IMR-90 (cell line): ENCODE data around the gene HIVEP3. TPM values are rescaled to one million over a fixed set of nuclear protein-coding genes. Genes with fewer than 3 reads are reported as not detected.

Source experiments
- ATAC-seq: fragments of 200-7000 bp; cut with Tn5 transposase; 2 replicates; pipeline ENCODE4 v1.9.1; 2020; ENCODE audit warnings: low read depth, mild to moderate bottlenecking, moderate library complexity
- BruUV-seq: library from RNA; stranded (reverse); fragments of 400-500 nt; replicated peaks from 2 replicates; lab custom pipeline; 2021; lab: Mats Ljungman, UMichigan
- CTCF ChIA-PET: fragments of 300-600 bp; formaldehyde crosslinking; extraction: SDS; loops from one replicate; lab custom pipeline; 2021; ENCODE audit warnings: antibody characterized with exemption; lab: Yijun Ruan, JAX
- POLR2A ChIA-PET: fragments of 300-600 bp; sonication (Branson Sonifier 250); formaldehyde crosslinking; loops from one replicate; lab custom pipeline; 2022; ENCODE audit warnings: antibody characterized with exemption; ENCODE audit not compliant: unreplicated experiment; lab: Charles Lee
- DNase-seq: peaks from one replicate; pipeline ENCODE4 v3.0.0; 2013
- H2AFZ ChIP-seq: replicated peaks from 2 replicates; pipeline ENCODE3; 2013; ENCODE audit warnings: low read length, mild to moderate bottlenecking; ENCODE audit not compliant: poor library complexity
- H2AK5ac ChIP-seq: 2 replicates; pipeline ENCODE4 v1.6.1; 2013; ENCODE audit warnings: low read depth, low read length, inconsistent platforms
- H2AK9ac ChIP-seq: replicated peaks from 2 replicates; pipeline ENCODE3; 2013; ENCODE audit warnings: mild to moderate bottlenecking, low read depth, low read length, moderate library complexity; ENCODE audit not compliant: poor library complexity
- H2BK120ac ChIP-seq: 2 replicates; pipeline ENCODE4 v1.6.1; 2013; ENCODE audit warnings: low read depth, low read length, inconsistent platforms
- H2BK15ac ChIP-seq: 3 replicates; pipeline ENCODE4 v1.6.1; 2013; ENCODE audit warnings: low read depth, low read length, inconsistent platforms
- H2BK20ac ChIP-seq: 2 replicates; pipeline ENCODE4 v1.6.1; 2013; ENCODE audit warnings: low read depth, mild to moderate bottlenecking, inconsistent platforms, low read length, moderate library complexity
- H2BK5ac ChIP-seq: 2 replicates; pipeline ENCODE4 v1.6.1; 2013; ENCODE audit warnings: mild to moderate bottlenecking, low read depth, low read length, inconsistent platforms; ENCODE audit not compliant: poor library complexity, severe bottlenecking
- H3K14ac ChIP-seq: replicated peaks from 2 replicates; pipeline ENCODE4 v1.6.1; 2013; ENCODE audit warnings: low read depth, low read length, inconsistent platforms
- H3K18ac ChIP-seq: 2 replicates; pipeline ENCODE4 v1.6.1; 2013; ENCODE audit warnings: low read depth, low read length, control low read depth
- H3K23ac ChIP-seq: 2 replicates; pipeline ENCODE4 v1.6.1; 2013; ENCODE audit warnings: low read depth, low read length, inconsistent platforms
- H3K27ac ChIP-seq: 2 replicates; pipeline ENCODE4 v1.5.1; 2013; ENCODE audit warnings: mild to moderate bottlenecking, control low read depth, low read length; ENCODE audit not compliant: insufficient read depth
- H3K27me3 ChIP-seq: 2 replicates; pipeline ENCODE4 v1.6.1; 2013; ENCODE audit warnings: low read length; ENCODE audit not compliant: control insufficient read depth, insufficient read depth
- H3K36me3 ChIP-seq: 2 replicates; pipeline ENCODE4 v1.6.1; 2013; ENCODE audit warnings: low read length, mixed read lengths; ENCODE audit not compliant: control insufficient read depth, insufficient read depth
- H3K4ac ChIP-seq: 2 replicates; pipeline ENCODE4 v1.6.1; 2013; ENCODE audit warnings: low read depth, low read length, inconsistent platforms
- H3K4me1 ChIP-seq: 2 replicates; pipeline ENCODE4 v1.6.1; 2013; ENCODE audit warnings: low read length, mixed read lengths; ENCODE audit not compliant: control insufficient read depth, insufficient read depth
- H3K4me2 ChIP-seq: 2 replicates; pipeline ENCODE4 v1.6.1; 2013; ENCODE audit warnings: low read depth, mild to moderate bottlenecking, control low read depth, low read length, moderate library complexity
- H3K4me3 ChIP-seq: 2 replicates; pipeline ENCODE4 v1.5.1; 2013; ENCODE audit warnings: low read depth, mild to moderate bottlenecking, control low read depth, low read length, moderate library complexity; ENCODE audit not compliant: insufficient read depth
- H3K56ac ChIP-seq: 2 replicates; pipeline ENCODE4 v1.6.1; 2013; ENCODE audit warnings: low read length, inconsistent platforms; ENCODE audit not compliant: insufficient read depth; ENCODE audit errors: extremely low read depth
- H3K79me1 ChIP-seq, 2 experiments: 2 replicates each; pipeline ENCODE4 v1.6.1; 2013; ENCODE audit warnings: low read length in 2 of 2, inconsistent platforms in 1 of 2, low read depth in 1 of 2
- H3K9ac ChIP-seq: 2 replicates; pipeline ENCODE4 v1.6.1; 2013; ENCODE audit warnings: low read depth, low read length, control low read depth
- H3K9me1 ChIP-seq: 2 replicates; pipeline ENCODE4 v1.6.1; 2013; ENCODE audit warnings: low read length, inconsistent platforms; ENCODE audit not compliant: insufficient read depth
- H3K9me3 ChIP-seq: 2 replicates; pipeline ENCODE4 v1.6.1; 2013; ENCODE audit warnings: low read length; ENCODE audit not compliant: control insufficient read depth, insufficient read depth
- H4K20me1 ChIP-seq: 2 replicates; pipeline ENCODE4 v1.6.1; 2013; ENCODE audit warnings: low read length, inconsistent platforms; ENCODE audit not compliant: insufficient read depth
- H4K5ac ChIP-seq: 2 replicates; pipeline ENCODE4 v1.6.1; 2013; ENCODE audit warnings: mild to moderate bottlenecking, low read depth, low read length, control low read depth
- H4K8ac ChIP-seq, 2 experiments: 2 replicates each; pipeline ENCODE4 v1.6.1; 2013; ENCODE audit warnings: low read depth in 2 of 2, low read length in 2 of 2, control low read depth in 1 of 2, inconsistent platforms in 1 of 2
- H4K91ac ChIP-seq: 2 replicates; pipeline ENCODE4 v1.6.1; 2013; ENCODE audit warnings: low read depth, low read length, inconsistent platforms; ENCODE audit not compliant: insufficient read depth
- BHLHE40 ChIP-seq: fragments of 150-350 bp; IDR thresholded peaks from 2 replicates; pipeline ENCODE4 v1.6.1; 2016; ENCODE audit warnings: mild to moderate bottlenecking, low read depth, low read length
- CEBPB ChIP-seq: IDR thresholded peaks from 2 replicates; pipeline ENCODE4 v1.6.1; 2012; ENCODE audit warnings: low read depth, low read length, improper control_type of control experiment
- CHD1 ChIP-seq: IDR thresholded peaks from 2 replicates; pipeline ENCODE4 v1.6.1; 2012; ENCODE audit warnings: low read depth, low read length, improper control_type of control experiment
- CTCF ChIP-seq: conservative IDR thresholded peaks from 2 replicates; pipeline ENCODE4 v1.5.1; 2012; ENCODE audit warnings: mild to moderate bottlenecking, low read depth, low read length, improper control_type of control experiment
- ELK1 ChIP-seq: fragments of 150-350 bp; IDR thresholded peaks from 2 replicates; pipeline ENCODE4 v1.6.1; 2016; ENCODE audit warnings: low read depth, mild to moderate bottlenecking, low read length, moderate library complexity, borderline replicate concordance
- FOS ChIP-seq: fragments of 150-350 bp; IDR thresholded peaks from 2 replicates; pipeline ENCODE4 v1.6.1; 2016; ENCODE audit warnings: low read depth, low read length
- MAFK ChIP-seq: IDR thresholded peaks from 2 replicates; pipeline ENCODE4 v1.6.1; 2012; ENCODE audit warnings: low read depth, low read length, improper control_type of control experiment
- MAZ ChIP-seq: IDR thresholded peaks from 2 replicates; pipeline ENCODE4 v1.6.1; 2012; ENCODE audit warnings: low read depth, mild to moderate bottlenecking, low read length, improper control_type of control experiment, moderate library complexity, borderline replicate concordance
- MXI1 ChIP-seq: IDR thresholded peaks from 2 replicates; pipeline ENCODE4 v1.6.1; 2012; ENCODE audit warnings: low read depth, mild to moderate bottlenecking, low read length, moderate library complexity, borderline replicate concordance
- NFE2L2 ChIP-seq: fragments of 150-350 bp; IDR thresholded peaks from 2 replicates; pipeline ENCODE4 v1.6.1; 2016; ENCODE audit warnings: low read depth, mild to moderate bottlenecking, low read length
- POLR2A ChIP-seq: IDR thresholded peaks from 2 replicates; pipeline ENCODE4 v1.6.1; 2012; ENCODE audit warnings: mild to moderate bottlenecking, low read depth, low read length
- RAD21 ChIP-seq: IDR thresholded peaks from 2 replicates; pipeline ENCODE4 v1.6.1; 2012; ENCODE audit warnings: low read length, improper control_type of control experiment
- RCOR1 ChIP-seq: IDR thresholded peaks from 2 replicates; pipeline ENCODE4 v1.6.1; 2012; ENCODE audit warnings: mild to moderate bottlenecking, low read length, improper control_type of control experiment; ENCODE audit not compliant: insufficient replicate concordance
- RFX5 ChIP-seq: IDR thresholded peaks from 2 replicates; pipeline ENCODE4 v1.8.0; 2012; ENCODE audit warnings: low read depth, mild to moderate bottlenecking, low read length, moderate library complexity
- SMC3 ChIP-seq: fragments of 150-350 bp; IDR thresholded peaks from 2 replicates; pipeline ENCODE4 v1.6.1; 2016; ENCODE audit warnings: low read depth, mild to moderate bottlenecking, antibody characterized with exemption, low read length, moderate library complexity
- USF2 ChIP-seq: fragments of 150-350 bp; IDR thresholded peaks from 2 replicates; pipeline ENCODE4 v1.6.1; 2017; ENCODE audit warnings: mild to moderate bottlenecking, antibody characterized with exemption, low read length, low read depth
- WGBS, 2 experiments: methylation state at CpG; one replicate each; pipeline versions ENCODE4 v1.1.5 to v1.1.7; 2013; ENCODE audit warnings: missing lambda C conversion rate in 2 of 2; ENCODE audit not compliant: insufficient read length in 1 of 2; ENCODE audit errors: extremely low coverage in 2 of 2; 5-methylcytosine and 5-hydroxymethylcytosine counted together
- dilution Hi-C: fragments of 300-500 bp; cut with HindIII; formaldehyde crosslinking; loops from one replicate; pipeline ENCODE4 v1.14.3; 2018; ENCODE audit warnings: low sequenced_read_pairs; ENCODE audit not compliant: unreplicated experiment
- in situ Hi-C: fragments of 300-500 bp; cut with MboI; formaldehyde crosslinking; loops from 3 replicates; pipeline ENCODE4 v1.14.3; 2019; ENCODE audit warnings: low sequenced_read_pairs, inconsistent platforms, mixed read lengths
- intact Hi-C: fragments of 100-400 bp; cut with micrococcal nuclease; formaldehyde crosslinking; loops from 2 replicates; pipeline ENCODE4 v1.10.0; 2022
- polyA plus RNA-seq, 3 experiments: library from polyadenylated mRNA; depleted of rRNA; stranded (reverse); fragments of >200 nt; gene quantifications; 2 replicates each; pipeline ENCODE4 v1.2.3, GENCODE V29; 2012; ENCODE audit warnings: low replicate concordance in 1 of 3
- total RNA-seq: library from RNA; depleted of rRNA; stranded (reverse); fragments of >200 nt; gene quantifications from 2 replicates; pipeline ENCODE4 v1.2.3, GENCODE V29; 2012

HIVEP3 gene
- total and polyA plus RNA-seq, 2 of the 4 experiments (the other 2 are of a cell fraction) = 1.4 to 4.0 TPM

- peak overlapping the region; percentile 63 for H2BK20ac ChIP-seq
- peaks cover 24% of the 10 kb centered on the region for H3K4me1 ChIP-seq
- peak overlapping the region; percentile 85 for H2AK5ac ChIP-seq
- peak overlapping the region; percentile 38; the same call in 2 of the 3 replicates for H2BK15ac ChIP-seq
- intact Hi-C loops = no loop called here
- no peak overlapping the region for H2AK9ac ChIP-seq
- WGBS, 2 experiments = no CpG with 5 or more reads among the region's 2 CpGs
- no peak overlapping the region; the same call in 1 of the 2 replicates for H3K23ac ChIP-seq
- DNase-seq (peak; percentile 54), ATAC-seq (no peak)
- in situ Hi-C loops = no loop called here
- CTCF ChIA-PET = interaction anchor here (0.7 kb wide), 1 partner anchor 14 kb away, joined by 3 read pairs; no protein-coding TSS in a partner anchor
- peaks cover 0 to 7% of the 10 kb centered on the region in 2 experiments; a peak in 2 of 4 replicates for H3K79me1 ChIP-seq
- H3K14ac ChIP-seq = peak overlapping the region; percentile 79
- peak overlapping the region; percentile 86 for H3K4ac ChIP-seq
- POLR2A ChIA-PET = interaction anchor here (0.9 kb wide), 1 partner anchor 66 kb away, joined by 3 read pairs; no protein-coding TSS in a partner anchor
- H3K27ac ChIP-seq = 0 out of 2 replicates have a peak overlapping the region, but pooled peaks have one; percentile 14
- H4K91ac ChIP-seq = peak overlapping the region; percentile 96
- no TSS peak for BruUV-seq
- dilution Hi-C loops = no loop called here
- no peak overlapping the region for H3K9ac ChIP-seq
- peak overlapping the region; percentile 90 for H2AFZ ChIP-seq
- 0 out of 2 replicates have a peak overlapping the region, but pooled peaks have one; percentile 5 for H3K56ac ChIP-seq
- TF ChIP-seq USF2 (no peak), SMC3 (no peak), RAD21 (no peak), RCOR1 (no peak), FOS (no peak), MAFK (no peak), RFX5 (no peak), CHD1 (no peak), POLR2A (no peak), CTCF (no peak), BHLHE40 (no peak), CEBPB (no peak), NFE2L2 (no peak), ELK1 (no peak), MAZ (no peak), MXI1 (no peak)
- no peaks in the 10 kb centered on the region for H3K9me3 ChIP-seq
- H3K36me3 ChIP-seq = no peaks in the 10 kb centered on the region
- H3K4me3 ChIP-seq = no peak overlapping the region
- peak overlapping the region; percentile 92 for H4K5ac ChIP-seq
- peak overlapping the region; percentile 93 for H2BK120ac ChIP-seq
- H3K4me2 ChIP-seq = no peak overlapping the region
- no peaks in the 10 kb centered on the region for H3K27me3 ChIP-seq
- peak overlapping the region; percentile 84 to 94 for H4K8ac ChIP-seq
- peak overlapping the region; percentile 89 for H2BK5ac ChIP-seq
- H3K18ac ChIP-seq = peak overlapping the region; percentile 95
- H3K9me1 ChIP-seq = peaks cover 24% of the 10 kb centered on the region
- H4K20me1 ChIP-seq = no peaks in the 10 kb centered on the region
These were observed 180.2 kb downstream of the HIVEP3 start for GRCh38 chr1:41738475-41738874.
